K562 (cell line): ENCODE measurements around the gene GLB1L3. TPM values are rescaled to one million over a fixed set of nuclear protein-coding genes. Genes with fewer than 3 reads are reported as not detected.

Experiments
- ATF6 ChIP-seq: sonication (generic); formaldehyde crosslinking; IDR thresholded peaks from 2 replicates; pipeline ENCODE4 v1.4.0; 2020; ENCODE audit warnings: mild to moderate bottlenecking, missing genetic modification reagents
- CEBPG ChIP-seq, 3 experiments: fragments of 200-800 bp in 1 of 3; sonication (Bioruptor generic) in 1 of 3; sonication (generic) in 1 of 3; formaldehyde crosslinking in 1 of 3; IDR thresholded peaks in 2 of 3; conservative IDR thresholded peaks in 1 of 3; 2 replicates each; pipeline versions ENCODE4 v1.6.1 to v1.8.0; 2016 to 2022; ENCODE audit warnings: missing compliant biosample characterization in 2 of 3, missing genetic modification characterization in 2 of 3, mild to moderate bottlenecking in 1 of 3, missing genetic modification reagents in 1 of 3
- E2F3 ChIP-seq: fragments of 250-450 bp; sonication (Bioruptor Pico); IDR thresholded peaks from 2 replicates; pipeline ENCODE4 v1.4.0; 2020; ENCODE audit warnings: mild to moderate bottlenecking
- ETV5 ChIP-seq: sonication (generic); formaldehyde crosslinking; IDR thresholded peaks from 2 replicates; pipeline ENCODE4 v1.4.0; 2020; ENCODE audit warnings: low read depth, mild to moderate bottlenecking, missing genetic modification reagents
- GTF2F1 ChIP-seq: IDR thresholded peaks from 2 replicates; pipeline ENCODE4 v1.6.1; 2011; ENCODE audit warnings: low read depth, low read length, improper control_type of control experiment
- HMG20A ChIP-seq: fragments of 450-650 bp; formaldehyde crosslinking; conservative IDR thresholded peaks from 2 replicates; pipeline ENCODE4 v1.4.0; 2020; ENCODE audit warnings: mild to moderate bottlenecking, mixed read lengths
- PHB ChIP-seq: fragments of 250-450 bp; sonication (Bioruptor Pico); IDR thresholded peaks from 2 replicates; pipeline ENCODE4 v1.5.0; 2021
- POLR3A ChIP-seq: IDR thresholded peaks from 2 replicates; pipeline ENCODE4 v1.6.1; 2011; ENCODE audit warnings: borderline replicate concordance, mild to moderate bottlenecking, moderate library complexity; ENCODE audit not compliant: insufficient read length, insufficient read depth; ENCODE audit errors: extremely low read depth
- RERE ChIP-seq: sonication (generic); formaldehyde crosslinking; IDR thresholded peaks from 2 replicates; pipeline ENCODE4 v1.8.0; 2023; ENCODE audit warnings: missing genetic modification reagents, mild to moderate bottlenecking, borderline replicate concordance
- SAP30 ChIP-seq: fragments of 200-600 bp; sonication (generic); IDR thresholded peaks from 2 replicates; pipeline ENCODE4 v1.6.1; 2012; ENCODE audit warnings: borderline replicate concordance, low read depth, mild to moderate bottlenecking, moderate library complexity, low read length, control low read depth, inconsistent platforms; ENCODE audit not compliant: insufficient read depth, poor library complexity, severe bottlenecking
- SNAPC5 ChIP-seq: fragments of 250-450 bp; sonication (Bioruptor Pico); IDR thresholded peaks from 2 replicates; pipeline ENCODE4 v1.8.0; 2021; ENCODE audit warnings: moderate library complexity, mild to moderate bottlenecking, inconsistent platforms
- WHSC1 ChIP-seq: IDR thresholded peaks from one replicate; pipeline ENCODE4 v1.6.1; 2012; ENCODE audit warnings: low read length, control low read depth, inconsistent platforms
- ZBTB49 ChIP-seq: sonication (generic); formaldehyde crosslinking; IDR thresholded peaks from 2 replicates; pipeline ENCODE4 v1.8.0; 2022; ENCODE audit warnings: missing genetic modification reagents, mild to moderate bottlenecking, borderline replicate concordance
- ZBTB7A ChIP-seq: IDR thresholded peaks from 2 replicates; pipeline ENCODE4 v1.6.1; 2011; ENCODE audit warnings: low read depth, mild to moderate bottlenecking, low read length, moderate library complexity, borderline replicate concordance; ENCODE audit not compliant: control insufficient read depth
- ZNF143 ChIP-seq: sonication (generic); formaldehyde crosslinking; IDR thresholded peaks from 2 replicates; pipeline ENCODE4 v1.9.0; 2022; ENCODE audit warnings: mild to moderate bottlenecking, missing genetic modification reagents
- polyA plus RNA-seq, 8 experiments: library from polyadenylated mRNA; depleted of rRNA in 4 of 8; stranded (reverse) in 5 of 8; unstranded in 3 of 8; fragments of >200 nt; fragmentation: Nextera tagmentation in 2 of 8; fragmentation: Illumina TruSeq in 1 of 8; extraction: Ambion mirVana in 2 of 8; extraction: Trizol in 1 of 8; gene quantifications; 2 replicates each; pipeline versions ENCODE4 v1.2.1 to v1.2.3, GENCODE V29; 2011 to 2014; ENCODE audit warnings: inconsistent platforms in 1 of 8, missing spikeins in 1 of 8
- total RNA-seq, 7 experiments: library from RNA; depleted of rRNA in 6 of 7; stranded (reverse); fragments of >200 nt in 6 of 7; fragmentation: Illumina TruSeq in 2 of 7; extraction: Trizol in 2 of 7; gene quantifications; 2 replicates each; pipeline versions ENCODE4 v1.2.1 to v1.2.3, GENCODE V29; 2011 to 2021; ENCODE audit warnings: low replicate concordance in 1 of 7

GLB1L3 gene
- total and polyA plus RNA-seq, 9 of the 15 experiments (the other 6 are each of a cell fraction or from before 2014, with no cell fraction given), result 0.18 to 3.3 (median 0.49) TPM

- TF ChIP-seq HMG20A (CRISPR knock-in tag), result no peak
- TF ChIP-seq ATF6 (CRISPR knock-in tag), result peak; percentile 72; the same call in 1 of the 2 replicates
- no peak for TF ChIP-seq PHB (CRISPR knock-in tag)
- no peak for TF ChIP-seq SAP30
- no peak for TF ChIP-seq GTF2F1
- TF ChIP-seq E2F3, result peak; percentile 94
- TF ChIP-seq ETV5 (CRISPR knock-in tag), result 0 out of 2 replicates have a peak, but pooled peaks have one; percentile 47
- no peak for TF ChIP-seq WHSC1
- no peak for TF ChIP-seq ZNF143 (CRISPR knock-in tag)
- no peak for TF ChIP-seq CEBPG (CRISPR knock-in tag; IDR thresholded peaks at IDR 0.05)
- no peak for TF ChIP-seq CEBPG (tag; conservative IDR thresholded peaks at IDR 0.05 in 1 of 2, IDR thresholded peaks at IDR 0.05 in 1 of 2)
- no peak for TF ChIP-seq SNAPC5 (CRISPR knock-in tag)
- no peak for TF ChIP-seq POLR3A
- TF ChIP-seq RERE (CRISPR knock-in tag), result no peak
- peak; percentile 51; the same call in 1 of the 2 replicates for TF ChIP-seq ZBTB7A
- TF ChIP-seq ZBTB49 (CRISPR knock-in tag), result no peak; the same call in 1 of the 2 replicates
These were observed 55.4 kb downstream of the GLB1L3 start, which contains the start of gene GLB1L2 (continued) for GRCh38 chr11:134331354-134332188.
